DMS 273 (cell line): ENCODE data around the gene PCOLCE2.

Experiments used
- DNase-seq: peaks from one replicate; lab custom pipeline; 2025; ENCODE audit not compliant: unreplicated experiment; lab: John Stamatoyannopoulos, UW

The PCOLCE2 gene

DNA sequence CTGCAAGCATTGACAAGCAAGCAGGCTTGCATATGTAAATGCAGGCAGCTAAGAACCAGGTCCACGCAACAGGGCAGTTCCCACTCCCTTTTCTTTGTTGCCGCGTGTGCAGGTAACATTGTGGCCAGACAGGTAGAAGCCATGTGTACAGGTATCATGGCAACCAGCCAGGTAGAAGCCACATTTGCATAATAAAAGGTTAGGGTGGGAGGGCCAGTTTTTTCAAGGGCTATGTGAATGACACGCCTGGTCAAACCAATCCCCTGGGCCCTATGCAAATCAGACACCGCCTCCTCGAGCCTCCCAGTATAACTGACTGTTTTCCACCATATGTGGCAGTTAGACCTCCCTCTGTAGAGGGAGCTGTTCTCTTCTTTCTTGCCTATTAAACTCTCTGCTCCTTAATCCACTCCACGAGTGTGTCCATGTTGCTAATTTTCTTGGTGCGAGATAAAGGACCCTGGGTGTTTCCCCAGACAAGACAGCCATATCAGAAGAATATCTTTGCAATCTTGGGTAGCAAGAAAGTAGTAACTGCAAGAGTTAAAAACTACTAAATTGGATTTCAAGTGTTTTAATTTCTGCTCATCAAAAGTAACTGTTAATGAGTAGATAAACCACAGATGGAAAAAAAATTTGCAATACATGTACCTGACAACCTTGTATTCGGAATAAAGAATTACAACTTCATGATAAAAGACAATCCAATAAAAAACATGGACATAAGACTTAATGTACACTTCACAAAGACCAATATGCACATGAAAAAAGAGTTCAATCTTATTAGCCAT is 21.8 kb downstream of the PCOLCE2 start:
- DNase-seq: peak; percentile 87

DNA sequence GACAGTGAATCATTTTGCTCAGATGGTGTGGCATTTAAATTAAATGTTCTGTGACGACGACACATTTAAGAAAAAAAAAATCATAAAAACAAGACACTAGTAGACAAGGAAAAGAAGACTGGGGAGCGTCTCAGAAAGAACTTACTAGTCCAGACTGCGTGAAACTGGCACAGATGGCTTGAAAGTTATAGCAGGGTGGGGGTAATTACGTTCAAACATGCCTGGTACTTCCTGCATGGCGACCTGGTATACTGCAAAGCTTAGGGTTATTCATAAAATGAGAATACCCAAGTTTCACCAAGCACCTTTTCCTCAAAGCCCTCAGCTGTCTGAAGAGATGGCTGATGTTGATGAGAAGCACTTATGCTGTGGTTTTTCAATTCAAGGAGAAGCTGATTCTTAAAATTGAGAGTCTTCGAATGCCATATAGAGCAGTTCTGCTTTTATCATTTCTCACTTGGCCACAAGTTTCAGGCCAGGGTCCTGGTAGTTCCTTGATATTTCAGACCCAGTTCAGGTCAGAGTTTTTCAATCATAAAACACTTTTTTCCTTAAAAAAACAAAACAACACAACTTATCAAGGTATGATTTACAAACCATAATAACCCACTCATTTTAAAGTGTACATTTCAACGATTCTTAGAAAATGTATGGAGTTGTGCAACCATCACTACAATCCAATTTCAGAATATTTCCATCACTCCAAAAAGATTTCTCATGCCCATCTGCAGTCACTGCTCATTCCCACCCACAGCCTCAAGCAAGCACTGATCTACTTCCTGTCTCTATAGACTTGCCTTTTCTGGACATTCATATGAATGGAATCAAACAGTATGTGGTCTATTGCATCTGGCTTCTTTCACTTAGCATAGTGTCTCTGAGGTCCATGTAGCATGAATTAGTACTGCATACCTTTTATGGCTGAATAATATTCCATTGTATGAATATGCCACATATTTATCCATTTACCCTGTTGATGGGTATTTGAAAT is 24.7 kb downstream of the PCOLCE2 start:
- DNase-seq: peak; percentile 94

DNA sequence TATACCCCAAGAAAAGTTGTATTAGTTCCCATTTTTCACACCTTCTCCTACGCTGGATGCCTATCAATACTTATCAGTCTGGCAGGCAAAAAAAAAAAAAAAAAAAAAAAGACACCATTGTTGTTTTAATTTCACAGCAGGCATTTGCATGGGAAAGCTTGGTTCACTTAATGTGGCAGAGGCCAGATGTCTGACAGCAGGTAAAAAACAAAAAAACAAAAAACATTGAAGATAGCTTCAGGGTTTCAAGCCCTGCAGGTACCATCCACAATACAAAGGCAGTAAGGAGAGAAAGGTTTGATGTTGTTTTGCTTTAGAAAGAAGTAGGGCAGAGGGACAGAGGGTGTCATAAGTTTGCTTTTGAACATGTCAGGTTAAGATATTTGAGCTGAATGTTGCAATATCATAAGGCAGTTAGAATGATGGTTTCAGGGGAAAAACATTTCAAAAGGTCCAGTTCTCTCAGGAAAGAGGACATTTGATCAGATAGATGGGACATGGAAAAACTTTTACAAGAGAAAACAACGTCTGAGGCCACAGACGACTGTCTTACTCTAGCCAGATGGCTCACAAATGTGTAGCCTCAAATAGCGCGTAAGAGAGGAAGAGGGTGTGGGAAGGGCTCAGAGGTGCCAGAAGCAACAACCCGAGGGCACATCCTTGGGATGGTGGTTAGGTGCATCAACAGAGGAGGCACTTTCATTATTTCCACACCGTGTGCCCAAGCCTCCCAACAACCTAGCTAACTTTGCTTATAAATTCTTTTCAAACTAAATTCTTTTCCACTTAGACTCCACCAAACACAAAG is 25.7 kb downstream of the PCOLCE2 start:
- DNase-seq: peak; percentile 97

DNA sequence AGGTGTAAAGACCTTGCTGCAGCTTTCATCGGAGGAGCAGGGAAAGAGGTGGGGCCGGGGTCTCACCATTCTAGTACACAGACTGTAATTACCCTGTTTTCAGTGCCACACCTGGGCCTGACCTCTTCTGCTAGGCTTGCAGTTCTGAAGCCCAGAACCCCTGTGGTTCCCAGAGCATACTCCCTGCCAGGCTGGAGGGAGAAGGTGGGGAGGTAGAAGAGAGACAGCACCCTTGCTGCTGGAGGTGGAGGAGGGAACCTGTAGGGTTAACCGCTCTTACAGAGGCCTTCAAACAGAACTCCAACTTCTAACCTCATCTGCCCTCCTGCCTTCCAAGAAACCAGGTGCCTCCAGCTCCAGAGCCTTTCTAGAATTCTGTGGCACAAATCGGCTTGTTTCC is 27.0 kb downstream of the PCOLCE2 start:
- peak; percentile 74 for DNase-seq

DNA sequence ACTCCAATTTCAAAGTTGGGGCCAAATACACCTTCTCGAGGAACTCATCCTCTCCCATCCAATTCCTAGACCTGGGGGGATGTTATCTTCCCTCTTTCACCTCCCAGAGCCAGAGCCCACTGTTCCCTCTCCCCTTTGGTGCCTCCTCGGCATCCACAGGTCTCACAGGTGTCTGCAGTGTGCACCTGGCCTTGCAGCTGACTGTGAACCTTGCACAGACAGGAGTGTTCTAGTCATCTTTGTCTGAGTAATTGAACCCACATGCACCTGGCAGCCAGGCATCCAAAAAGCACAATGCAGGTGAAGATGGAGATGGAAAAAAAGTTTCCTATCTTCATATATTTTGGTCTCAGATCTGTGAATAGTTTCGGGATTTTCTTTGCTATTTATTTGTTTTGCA is 30.8 kb downstream of the PCOLCE2 start:
- no peak for DNase-seq

DNA sequence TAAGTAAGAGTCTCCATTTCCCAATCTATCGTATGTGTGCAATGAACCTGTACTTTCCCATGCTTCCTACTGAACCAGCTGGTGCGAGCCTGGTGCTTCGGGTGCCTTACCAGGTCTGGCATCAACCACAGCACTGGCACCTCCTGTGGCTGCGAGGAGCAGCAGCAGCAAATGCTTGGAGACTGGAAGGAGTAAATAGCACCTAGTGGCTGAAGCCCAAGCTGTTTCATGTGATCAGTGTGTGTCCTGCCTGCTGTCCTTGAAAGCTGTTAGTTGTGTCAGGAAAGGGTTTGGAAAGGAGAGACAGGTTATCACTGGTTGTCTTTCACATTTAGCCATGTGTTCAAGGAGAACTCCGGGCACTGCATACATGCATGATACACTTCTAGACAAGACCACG is 31.8 kb downstream of the PCOLCE2 start:
- DNase-seq: peak; percentile 99

DNA sequence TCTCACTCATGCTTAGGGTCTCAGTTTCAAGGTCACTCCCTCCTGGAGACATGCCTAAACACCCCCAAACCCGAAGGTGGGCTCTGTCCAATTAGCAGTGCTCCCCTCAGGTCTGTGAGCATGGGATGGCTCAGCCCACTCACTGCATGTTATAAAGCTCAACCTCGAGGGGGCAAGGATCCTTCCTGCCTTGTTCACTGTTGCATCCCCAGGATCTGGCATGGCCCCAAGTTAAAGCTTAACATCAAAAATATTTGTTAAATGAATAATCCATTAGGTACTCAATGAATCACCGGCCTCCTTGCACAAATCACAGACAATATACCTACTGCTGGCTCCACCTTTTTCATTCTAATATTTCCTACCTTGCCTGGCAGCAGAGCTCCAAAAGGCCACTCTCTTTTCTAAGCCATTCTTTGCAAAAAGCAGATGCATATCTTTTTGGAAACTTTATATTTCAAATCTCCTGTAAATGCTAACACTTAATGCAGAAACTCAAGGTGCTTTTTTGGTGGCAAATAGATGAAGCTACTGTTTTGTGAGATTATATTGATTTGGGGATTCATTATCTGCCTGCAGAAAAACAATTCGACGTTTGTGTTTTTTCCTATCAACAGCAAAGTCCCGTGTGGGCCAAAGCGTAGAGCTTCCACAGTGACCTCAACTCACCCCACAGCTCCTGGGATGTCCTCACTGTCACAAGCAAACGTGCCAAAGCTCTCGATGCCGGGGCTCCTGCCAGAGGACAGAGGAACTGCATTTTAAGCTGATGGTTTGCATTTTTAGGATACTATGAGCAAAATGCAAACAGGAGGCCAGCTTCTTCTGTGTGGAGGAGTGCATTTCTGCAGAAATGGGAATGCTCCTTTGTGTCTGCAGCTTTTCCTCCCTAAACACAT is 35.4 kb downstream of the PCOLCE2 start:
- peak; percentile 76 for DNase-seq

DNA sequence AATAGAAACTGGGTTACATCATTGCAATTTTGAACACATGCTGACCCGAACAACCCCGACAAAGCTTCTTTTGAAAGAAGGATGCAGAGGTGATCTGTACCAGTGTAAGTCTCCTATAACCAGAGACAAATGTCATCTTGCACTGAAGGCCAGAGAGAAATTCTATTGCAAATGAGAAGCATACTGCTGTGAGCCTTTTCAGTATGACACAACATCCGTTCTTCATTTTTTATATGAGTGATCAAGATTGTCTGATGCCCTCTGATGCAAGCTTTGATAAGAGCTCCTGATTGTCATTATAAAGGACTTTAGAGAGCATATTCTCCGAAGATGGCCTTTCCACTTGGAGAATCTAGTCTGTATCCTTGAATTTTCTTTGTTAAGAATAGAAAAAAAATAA is 36.9 kb downstream of the PCOLCE2 start:
- peak; percentile 44 for DNase-seq

DNA sequence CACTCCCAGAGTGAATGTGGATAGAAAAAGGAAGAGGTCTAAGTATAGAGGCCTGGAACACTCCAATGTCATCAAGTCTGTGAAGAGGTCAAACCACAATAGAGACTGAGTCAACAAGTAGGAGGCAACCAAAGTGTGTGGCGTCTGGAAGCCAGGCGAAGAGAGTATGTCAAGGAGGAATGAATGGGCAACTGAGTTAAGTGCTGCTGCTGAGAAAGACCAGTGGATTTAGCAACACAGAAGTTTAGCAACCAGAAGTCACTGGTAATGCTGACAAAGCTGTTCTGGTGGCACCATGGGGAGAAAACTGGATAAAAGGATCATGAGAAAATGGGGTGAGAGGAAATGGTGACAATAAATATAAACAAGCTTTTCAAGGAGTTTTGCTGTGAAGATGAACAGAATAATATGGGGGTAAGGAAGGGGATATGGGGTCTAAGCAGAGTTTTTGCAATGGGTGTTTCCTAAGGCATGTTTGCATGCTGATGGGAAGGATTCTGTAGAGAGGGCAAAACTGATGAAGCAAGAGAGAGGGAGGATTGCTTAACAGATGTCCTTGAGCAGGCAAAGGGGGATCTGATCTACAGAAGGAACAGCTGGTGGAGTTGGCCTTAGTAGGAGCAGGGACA is 38.4 kb downstream of the PCOLCE2 start:
- DNase-seq: peak; percentile 97

DNA sequence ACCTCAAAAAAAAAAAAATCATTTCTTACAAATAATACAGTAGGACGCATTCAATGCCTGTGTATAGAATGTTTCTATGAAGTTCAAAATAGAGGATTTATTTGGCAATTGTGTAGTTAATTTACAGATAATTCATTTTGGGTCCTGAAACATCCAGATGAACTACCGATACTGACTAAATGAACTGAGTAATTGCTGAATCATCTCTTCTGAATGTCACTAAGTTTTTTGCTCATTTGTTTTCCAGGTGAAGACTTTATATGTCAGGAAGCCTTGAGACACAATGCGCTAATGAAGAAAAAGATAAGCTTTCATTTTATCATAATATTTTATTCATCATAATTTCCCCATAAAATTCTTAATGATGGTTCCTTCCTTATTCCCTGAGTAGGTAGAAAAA is 39.7 kb downstream of the PCOLCE2 start:
- DNase-seq: no peak

DNA sequence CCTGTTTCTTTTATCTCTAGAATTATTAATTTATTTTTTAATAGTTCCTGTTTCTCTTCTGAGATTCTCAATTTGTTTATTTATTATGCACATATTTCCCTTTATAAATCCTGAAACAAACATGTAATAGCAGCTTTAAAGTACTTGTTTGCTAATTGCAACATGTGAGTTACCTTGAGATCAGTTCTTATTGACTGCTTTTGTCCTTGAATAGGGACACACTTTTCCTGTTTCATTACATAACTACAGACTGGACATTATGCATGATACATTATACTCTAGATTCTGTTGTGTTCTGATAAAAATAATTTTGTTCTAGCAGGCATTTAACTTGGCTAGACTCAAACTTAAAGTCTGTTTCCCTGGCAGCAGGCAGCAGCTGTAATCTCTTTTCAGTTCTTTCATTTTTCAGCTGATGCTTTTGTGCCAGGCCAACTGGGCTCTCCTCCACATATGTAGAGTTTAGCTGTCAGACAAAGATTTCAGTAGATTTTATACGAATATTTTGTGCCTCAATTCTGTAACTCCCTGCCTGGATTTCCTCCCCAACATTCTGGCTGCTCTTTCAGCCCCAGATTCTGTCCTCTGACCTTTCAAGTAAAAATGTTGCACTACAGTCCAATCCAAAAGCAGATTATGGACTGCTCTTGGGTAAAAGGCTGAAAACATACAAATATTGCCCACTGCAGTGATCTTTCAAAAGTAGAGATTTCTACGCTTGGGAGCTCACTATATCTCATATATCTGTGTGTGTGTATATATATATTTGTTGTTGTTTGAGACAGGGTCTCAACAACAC is 41.9 kb downstream of the PCOLCE2 start:
- no peak for DNase-seq

DNA sequence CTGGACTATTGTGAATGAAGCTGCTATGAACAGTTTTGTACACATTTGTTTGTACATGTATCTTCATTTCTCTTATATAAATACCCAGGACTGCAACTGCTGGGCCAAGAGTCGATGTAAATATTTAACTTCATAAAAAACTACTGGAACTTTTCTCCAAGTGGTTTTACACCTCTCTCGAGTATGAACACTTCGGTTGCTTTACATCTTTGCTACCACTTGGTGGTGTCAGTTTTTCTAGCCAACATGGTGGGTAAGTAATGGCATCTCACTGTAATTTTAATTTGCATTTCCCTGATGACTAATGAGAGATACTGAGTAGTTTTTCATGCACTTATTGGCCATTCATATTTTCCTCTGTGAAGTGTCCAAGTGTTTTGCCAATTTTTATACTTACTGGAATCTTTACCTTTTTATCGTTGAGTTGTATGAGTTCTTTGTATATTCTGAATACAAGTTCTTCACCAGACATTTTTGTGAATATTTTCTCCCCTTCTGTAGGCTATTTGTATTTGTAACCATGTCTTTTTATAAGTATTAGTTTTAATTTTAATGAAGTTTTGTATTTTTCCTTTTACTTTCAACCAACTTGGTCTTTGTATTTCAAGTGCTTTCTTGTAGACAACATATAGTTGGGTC is 44.4 kb downstream of the PCOLCE2 start:
- peak; percentile 78 for DNase-seq

DNA sequence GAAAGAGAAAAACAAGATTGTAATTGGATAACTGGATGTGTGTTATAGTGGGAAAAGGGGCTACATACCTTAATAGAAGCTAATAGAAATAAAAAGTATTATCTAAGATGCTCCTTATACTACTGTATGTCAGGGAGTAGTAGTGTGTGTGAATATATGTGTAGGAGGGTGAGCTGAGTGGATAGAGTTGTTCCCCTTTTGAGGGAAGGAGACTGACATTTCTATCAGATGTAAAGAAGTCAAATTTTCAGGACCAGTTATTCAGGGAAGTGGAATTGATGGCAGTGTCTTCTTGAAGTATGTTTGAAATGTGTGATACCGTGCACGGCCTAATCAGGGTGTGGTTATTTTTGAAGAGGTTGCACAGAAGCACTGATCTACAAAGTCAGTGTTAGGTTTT is 49.1 kb downstream of the PCOLCE2 start:
- DNase-seq: no peak

DNA sequence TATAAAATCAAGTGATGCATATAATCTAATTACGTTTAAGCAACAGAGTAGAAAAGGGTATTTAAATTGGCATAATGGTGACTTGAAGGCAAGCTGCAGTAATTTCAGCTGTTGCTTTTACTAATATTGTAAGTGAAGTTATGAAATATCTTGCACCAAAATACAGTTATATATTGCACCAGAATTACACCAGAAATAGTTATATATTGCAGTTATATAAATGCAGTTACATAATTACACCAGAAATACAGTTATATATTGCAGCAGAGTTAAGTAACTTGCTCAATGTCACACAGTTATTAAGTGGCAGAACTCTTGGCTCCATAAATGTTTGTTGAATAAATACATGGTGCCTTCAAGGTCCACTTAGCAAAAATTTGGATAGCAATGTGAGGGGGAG is 51.4 kb downstream of the PCOLCE2 start:
- no peak for DNase-seq

DNA sequence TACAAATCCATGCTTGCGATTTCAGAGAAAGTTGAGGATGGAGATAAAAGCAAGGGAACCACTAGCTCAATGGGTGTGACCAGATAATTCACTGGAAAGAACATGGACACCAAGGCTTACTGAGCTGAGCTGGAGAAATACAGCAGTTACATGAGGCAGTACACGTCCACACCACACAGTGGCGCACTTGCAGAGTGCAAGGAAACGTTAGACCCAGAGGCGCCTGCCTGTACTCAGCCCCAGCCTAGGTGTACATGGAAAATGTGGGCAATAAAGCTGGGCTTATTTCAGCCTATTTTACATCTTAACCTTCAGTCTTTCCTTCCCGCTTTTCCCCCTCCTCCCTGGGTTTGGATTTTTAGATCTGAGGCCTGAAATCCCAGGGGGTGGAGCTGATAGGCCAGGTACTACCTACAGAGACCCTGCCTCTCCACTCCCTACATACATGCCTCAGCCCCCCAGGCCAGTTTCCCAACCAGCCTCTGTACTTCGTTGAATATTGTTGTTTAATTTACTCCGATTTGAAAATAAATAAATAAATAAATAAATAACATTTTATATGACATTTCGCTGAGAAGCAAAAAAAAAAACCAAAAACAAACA is 60.1 kb downstream of the PCOLCE2 start:
- DNase-seq: peak; percentile 95

DNA sequence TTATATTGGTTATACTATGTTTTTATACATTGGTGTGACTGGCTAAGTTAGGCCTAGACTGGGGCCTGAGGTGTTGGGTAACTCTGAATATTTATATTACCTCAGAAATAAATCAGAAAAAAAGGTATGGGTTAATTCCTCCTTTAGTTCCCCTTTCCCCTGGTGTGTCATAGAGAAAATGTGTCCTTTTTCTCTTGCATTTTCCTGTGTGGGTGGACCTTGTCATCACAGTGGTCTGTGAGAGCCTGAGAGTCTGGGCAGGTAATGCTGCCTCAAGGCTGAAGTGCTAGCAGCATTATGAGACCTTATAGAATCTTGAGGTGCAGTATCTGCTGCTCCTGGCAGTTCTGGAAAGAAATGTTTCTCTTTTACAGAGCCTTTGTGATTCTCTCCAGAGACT is 69.7 kb downstream of the PCOLCE2 start:
- no peak for DNase-seq

DNA sequence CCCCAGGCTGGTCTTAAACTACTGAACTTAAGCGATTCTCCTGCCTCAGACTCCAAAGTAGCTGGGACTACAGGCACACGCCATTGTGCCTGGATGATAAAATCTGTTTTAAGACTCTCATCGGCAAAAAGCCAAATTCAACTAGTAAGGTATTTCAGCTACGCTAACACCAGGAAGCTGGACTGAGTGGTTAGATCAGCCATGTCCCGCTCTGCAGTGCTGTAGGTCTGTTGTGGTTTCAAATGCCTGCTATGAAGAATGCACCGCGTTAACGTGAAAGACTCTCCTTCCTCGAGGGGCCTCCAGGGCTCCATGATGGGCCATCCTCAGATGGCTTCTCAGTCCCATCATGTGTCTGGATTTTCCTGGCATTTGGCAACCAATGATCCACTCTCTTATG is 70.2 kb downstream of the PCOLCE2 start:
- no peak for DNase-seq

DNA sequence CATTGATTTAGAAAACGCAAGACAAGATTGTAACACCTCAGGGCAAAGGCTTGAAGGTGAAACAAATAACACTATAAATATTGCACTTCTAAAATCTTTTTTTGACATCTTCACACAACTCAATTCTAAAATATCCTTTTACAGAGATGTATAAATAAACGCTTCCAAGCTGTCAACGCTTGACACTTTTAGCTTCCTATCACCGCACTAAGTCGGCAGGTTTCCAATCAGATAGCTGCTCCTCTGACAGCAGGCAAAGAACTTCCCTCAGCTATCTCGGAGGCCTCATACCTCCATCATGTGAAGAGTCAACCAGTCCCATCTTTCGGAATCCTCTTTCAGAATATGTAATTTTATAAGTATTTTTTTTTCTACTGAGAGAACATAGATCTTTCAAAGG is 71.0 kb downstream of the PCOLCE2 start:
- DNase-seq: no peak
